H1 (cell line): ENCODE data around the gene CGA. TPM values are rescaled to one million over a fixed set of nuclear protein-coding genes. Genes with fewer than 3 reads are reported as not detected.

ENCODE experiments used
- CTCF ChIA-PET: fragments of 300-600 bp; sonication (Branson Sonifier 250); formaldehyde crosslinking; loops from one replicate; lab custom pipeline; 2021; ENCODE audit not compliant: partially characterized antibody; lab: Charles Lee
- POLR2A ChIA-PET: fragments of 300-600 bp; sonication (Branson Sonifier 250); formaldehyde crosslinking; loops from one replicate; lab custom pipeline; 2021; ENCODE audit warnings: inconsistent platforms; ENCODE audit not compliant: partially characterized antibody; lab: Charles Lee
- DNase-seq, 2 experiments: peaks; one replicate each; pipeline versions ENCODE4 v3.0.0 to v3.0.0-alpha.2; 2010 to 2022; ENCODE audit warnings: low spot score in 2 of 2, low read depth in 1 of 2, mixed read lengths in 1 of 2
- FAIRE-seq: peaks from 2 replicates; lab custom pipeline; 2011; peaks lifted over from hg19 to GRCh38; lab: Jason Lieb, UNC
- H2AFZ ChIP-seq: 2 replicates; pipeline ENCODE4 v1.8.1; 2012; ENCODE audit warnings: low read length, inconsistent platforms
- H2AK5ac ChIP-seq: 2 replicates; pipeline ENCODE4 v1.6.1; 2013; ENCODE audit warnings: low read depth, low read length
- H2BK120ac ChIP-seq: replicated peaks from 2 replicates; pipeline ENCODE3; 2013; ENCODE audit warnings: low read depth, low read length, inconsistent platforms
- H2BK12ac ChIP-seq: 2 replicates; pipeline ENCODE4 v1.6.1; 2013; ENCODE audit warnings: low read depth, low read length
- H2BK15ac ChIP-seq: 2 replicates; pipeline ENCODE4 v1.6.1; 2013; ENCODE audit warnings: low read length
- H2BK20ac ChIP-seq: 2 replicates; pipeline ENCODE4 v1.6.1; 2013; ENCODE audit warnings: low read length
- H2BK5ac ChIP-seq: 2 replicates; pipeline ENCODE4 v1.6.1; 2013; ENCODE audit warnings: low read depth, low read length
- H3K14ac ChIP-seq: 2 replicates; pipeline ENCODE4 v1.6.1; 2013; ENCODE audit warnings: inconsistent platforms; ENCODE audit not compliant: insufficient read length
- H3K18ac ChIP-seq: 2 replicates; pipeline ENCODE4 v1.6.1; 2013; ENCODE audit warnings: low read length; ENCODE audit errors: extremely low read depth
- H3K23ac ChIP-seq: 2 replicates; pipeline ENCODE4 v1.6.1; 2013; ENCODE audit warnings: inconsistent platforms; ENCODE audit not compliant: insufficient read length
- H3K23me2 ChIP-seq: 2 replicates; pipeline ENCODE4 v1.6.1; 2013; ENCODE audit warnings: low read depth, low read length
- H3K27ac ChIP-seq: 2 replicates; pipeline ENCODE4 v1.6.1; 2011; ENCODE audit warnings: low read depth, low read length, inconsistent platforms
- H3K27me3 ChIP-seq, 4 experiments: replicated peaks in 1 of 4; 1 replicate in 1 of 4; 2 replicates in 3 of 4; pipeline versions ENCODE4 v1.6.1 to v1.8.1; 2011 to 2013; ENCODE audit warnings: low read length in 3 of 4, mild to moderate bottlenecking in 3 of 4, inconsistent platforms in 2 of 4, mixed read lengths in 2 of 4, moderate library complexity in 1 of 4; ENCODE audit not compliant: control insufficient read depth in 3 of 4, insufficient read depth in 3 of 4; ENCODE audit errors: extremely low read depth in 1 of 4
- H3K36me3 ChIP-seq, 4 experiments: 2 replicates each; pipeline versions ENCODE4 v1.6.1 to v1.8.1; 2011 to 2013; ENCODE audit warnings: mild to moderate bottlenecking in 4 of 4, low read length in 3 of 4, moderate library complexity in 2 of 4, control low read depth in 1 of 4, inconsistent platforms in 1 of 4; ENCODE audit not compliant: insufficient read depth in 4 of 4, control insufficient read depth in 2 of 4
- H3K4ac ChIP-seq: replicated peaks from 2 replicates; pipeline ENCODE3; 2013; ENCODE audit warnings: low read length, low read depth, mixed read lengths, inconsistent platforms; ENCODE audit not compliant: insufficient read length
- H3K4me1 ChIP-seq, 4 experiments: replicated peaks in 1 of 4; 1 replicate in 1 of 4; 2 replicates in 3 of 4; pipeline versions ENCODE4 v1.6.1 to v1.8.1; 2011 to 2013; ENCODE audit warnings: low read length in 3 of 4, inconsistent platforms in 2 of 4, mixed read lengths in 1 of 4; ENCODE audit not compliant: insufficient read depth in 4 of 4, control insufficient read depth in 3 of 4
- H3K4me2 ChIP-seq, 2 experiments: 2 replicates each; pipeline versions ENCODE4 v1.6.1 to v1.8.1; 2011 to 2013; ENCODE audit warnings: low read depth in 2 of 2, low read length in 2 of 2, control low read depth in 1 of 2, inconsistent platforms in 1 of 2, mild to moderate bottlenecking in 1 of 2; ENCODE audit not compliant: insufficient read depth in 1 of 2
- H3K4me3 ChIP-seq, 4 experiments: fragments of 200-600, 300-600 bp in 1 of 4; sonication (generic), shearing (Covaris generic), sonication (Bioruptor Twin) in 1 of 4; 2 replicates each; pipeline versions ENCODE4 v1.5.1 to v1.8.1; 2011 to 2016; ENCODE audit warnings: low read length in 4 of 4, low read depth in 3 of 4, control low read depth in 2 of 4, inconsistent platforms in 2 of 4, mild to moderate bottlenecking in 2 of 4, mixed read lengths in 1 of 4, moderate library complexity in 1 of 4; ENCODE audit not compliant: insufficient read depth in 2 of 4; ENCODE audit errors: extremely low read depth in 1 of 4
- H3K56ac ChIP-seq: replicated peaks from 2 replicates; pipeline ENCODE3; 2013; ENCODE audit warnings: low read depth, mild to moderate bottlenecking, mixed read lengths, low read length, inconsistent platforms; ENCODE audit not compliant: insufficient read length
- H3K79me1 ChIP-seq: 2 replicates; pipeline ENCODE4 v1.6.1; 2013; ENCODE audit warnings: low read depth, low read length, control low read depth
- H3K79me2 ChIP-seq, 2 experiments: 2 replicates each; pipeline versions ENCODE4 v1.6.1 to v1.8.1; 2012 to 2013; ENCODE audit warnings: low read length in 2 of 2, mild to moderate bottlenecking in 2 of 2, inconsistent platforms in 1 of 2; ENCODE audit not compliant: insufficient read depth in 2 of 2, control insufficient read depth in 1 of 2
- H3K9ac ChIP-seq, 4 experiments: replicated peaks in 1 of 4; 1 replicate in 1 of 4; 2 replicates in 3 of 4; pipeline versions ENCODE4 v1.6.1 to v1.8.1; 2011 to 2013; ENCODE audit warnings: low read depth in 3 of 4, low read length in 3 of 4, control low read depth in 2 of 4, mild to moderate bottlenecking in 2 of 4, moderate library complexity in 2 of 4, inconsistent platforms in 1 of 4; ENCODE audit errors: extremely low read depth in 1 of 4
- H3K9me3 ChIP-seq, 2 experiments: 2 replicates each; pipeline versions ENCODE4 v1.6.1 to v1.8.1; 2012 to 2013; ENCODE audit warnings: mild to moderate bottlenecking in 2 of 2, moderate library complexity in 2 of 2, control low read depth in 1 of 2, inconsistent platforms in 1 of 2, low read depth in 1 of 2, low read length in 1 of 2, mixed read lengths in 1 of 2; ENCODE audit not compliant: insufficient read depth in 2 of 2
- H4K20me1 ChIP-seq, 2 experiments: replicated peaks in 1 of 2; 2 replicates each; pipeline versions ENCODE3 to v1.8.1; 2011 to 2013; ENCODE audit warnings: inconsistent platforms in 2 of 2, low read length in 2 of 2, mild to moderate bottlenecking in 1 of 2; ENCODE audit not compliant: insufficient read depth in 2 of 2, control insufficient read depth in 1 of 2
- H4K5ac ChIP-seq: 2 replicates; pipeline ENCODE4 v1.6.1; 2013; ENCODE audit warnings: low read length, low read depth, mixed read lengths, inconsistent platforms; ENCODE audit not compliant: insufficient read length
- H4K8ac ChIP-seq: 2 replicates; pipeline ENCODE4 v1.8.0; 2013; ENCODE audit warnings: mild to moderate bottlenecking, moderate library complexity, low read length, inconsistent platforms; ENCODE audit not compliant: insufficient read depth; ENCODE audit errors: extremely low read depth
- H4K91ac ChIP-seq: replicated peaks from 2 replicates; pipeline ENCODE3; 2013; ENCODE audit warnings: low read length, mixed read lengths, inconsistent platforms; ENCODE audit not compliant: insufficient read length
- CEBPB ChIP-seq: IDR thresholded peaks from 2 replicates; pipeline ENCODE4 v1.6.1; 2012; ENCODE audit warnings: low read depth, low read length
- HDAC2 ChIP-seq, 2 experiments: fragments of 300-600 bp in 1 of 2; sonication (generic) in 1 of 2; IDR thresholded peaks; 2 replicates each; pipeline ENCODE4 v1.6.1; 2011 to 2012; ENCODE audit warnings: low read depth in 2 of 2, low read length in 2 of 2, mild to moderate bottlenecking in 2 of 2, moderate library complexity in 2 of 2, borderline replicate concordance in 1 of 2, inconsistent platforms in 1 of 2
- RAD21 ChIP-seq, 2 experiments: IDR thresholded peaks in 1 of 2; conservative IDR thresholded peaks in 1 of 2; 2 replicates each; pipeline ENCODE4 v1.6.1; 2011; ENCODE audit warnings: low read depth in 2 of 2, low read length in 2 of 2, improper control_type of control experiment in 1 of 2, inconsistent platforms in 1 of 2, mild to moderate bottlenecking in 1 of 2, moderate library complexity in 1 of 2
- SIX5 ChIP-seq: IDR thresholded peaks from 2 replicates; pipeline ENCODE4 v1.6.1; 2011; ENCODE audit warnings: mild to moderate bottlenecking, low read depth, low read length
- TCF12 ChIP-seq: IDR thresholded peaks from 2 replicates; pipeline ENCODE4 v1.6.1; 2011; ENCODE audit warnings: low read depth, mild to moderate bottlenecking, low read length
- polyA plus RNA-seq, 7 experiments: library from polyadenylated mRNA; depleted of rRNA in 3 of 7; stranded (reverse) in 5 of 7; unstranded in 2 of 7; fragments of >200 nt in 5 of 7; fragments of 200-250 nt in 2 of 7; gene quantifications; 1 replicate in 5 of 7; 2 replicates in 1 of 7; 4 replicates in 1 of 7; pipeline versions ENCODE4 v1.2.1 to v1.2.3, GENCODE V29; 2011 to 2013; ENCODE audit warnings: missing spikeins in 2 of 7, mixed read lengths in 2 of 7
- total RNA-seq: library from RNA; stranded (reverse); fragmentation: NEBNext Ultra II Directional; extraction: Animal tissue kit (Norgen Biotek cat#: 25700); gene quantifications from 2 replicates; pipeline ENCODE4 v1.2.1, GENCODE V29; 2021

The CGA gene
- total and polyA plus RNA-seq, 2 of the 8 experiments (the other 6 are each of a cell fraction or from before 2014, with no cell fraction given): not detected

- Histone ChIP-seq H3K4me2 (no peak overlapping the region), H3K27me3 (no peaks in the 10 kb centered on the region), H2BK12ac (no peak overlapping the region), H3K14ac (no peak overlapping the region), H3K23ac (no peak overlapping the region), H3K79me2 (no peaks in the 10 kb centered on the region), H3K23me2 (no peaks in the 10 kb centered on the region), H4K20me1 (no peaks in the 10 kb centered on the region), H3K9me3 (no peaks in the 10 kb centered on the region), H3K36me3 (no peaks in the 10 kb centered on the region), H3K4me1 (no peaks in the 10 kb centered on the region), H3K56ac (no peak overlapping the region), H4K8ac (no peak overlapping the region), H2AK5ac (no peak overlapping the region), H2BK5ac (no peak overlapping the region), H3K18ac (no peak overlapping the region), H2BK20ac (no peak overlapping the region), H3K9ac (no peak overlapping the region), H2BK120ac (no peak overlapping the region), H3K4ac (no peak overlapping the region), H2BK15ac (no peak overlapping the region), H2AFZ (no peak overlapping the region), H3K79me1 (no peaks in the 10 kb centered on the region), H4K91ac (no peak overlapping the region), H4K5ac (no peak overlapping the region), H3K4me3 (no peak overlapping the region), H3K27ac (no peak overlapping the region)
- FAIRE-seq (no peak), DNase-seq (no peak)
- TF ChIP-seq RAD21 (IDR thresholded peaks at IDR 0.05 in 1 of 2, conservative IDR thresholded peaks at IDR 0.05 in 1 of 2; ENCODE audit: low read depth in 2 of 2, low read length in 2 of 2) (no peak), SIX5 (no peak), HDAC2 (IDR thresholded peaks at IDR 0.05; ENCODE audit: borderline replicate concordance in 1 of 2, low read depth in 2 of 2, low read length in 2 of 2) (no peak), TCF12 (no peak), CEBPB (no peak)
- ChIA-PET CTCF (no interaction called here), POLR2A (interaction anchor here (0.6 to 0.7 kb wide), 2 partner anchors 12 to 19 kb away, joined by 3 read pairs; no protein-coding TSS in a partner anchor)
These were observed 10.9 kb upstream of the CGA start for GRCh38 chr6:87105823-87106222.
